ENCODE results near the gene RPS6KB1. TPM values are rescaled to one million over a fixed set of nuclear protein-coding genes. Genes with fewer than 3 reads are reported as not detected.
"Not testable (repeated sequence)": the region's sequence is repeated elsewhere in the genome, so short reads cannot be mapped to it uniquely, and the experiment has no call there.

RPS6KB1 gene
- polyA plus RNA-seq, 4 donors = 32.2 to 48.0 (median 40.8) TPM

GRCh38 chr17:59933317-59933716 is 40.4 kb downstream of the RPS6KB1 start:
- DNase-seq (ENCODE audit: low read depth in 4 of 4, low spot score in 2 of 4) = not testable (repeated sequence)

- DNase-seq (ENCODE audit: low read depth in 4 of 4, low spot score in 2 of 4) = not testable (repeated sequence)
Measured at GRCh38 chr17:59940697-59941096, 47.8 kb downstream of the RPS6KB1 start.

- DNase-seq (ENCODE audit: low read depth in 4 of 4, low spot score in 2 of 4) = no peak
Measured at GRCh38 chr17:59941131-59941530, 48.2 kb downstream of the RPS6KB1 start.

GRCh38 chr17:59946433-59946832 is 53.5 kb downstream of the RPS6KB1 start:
- not testable (repeated sequence) for DNase-seq (ENCODE audit: low read depth in 4 of 4, low spot score in 2 of 4)

GRCh38 chr17:59947310-59947709 is 54.4 kb downstream of the RPS6KB1 start:
- not testable (repeated sequence) for DNase-seq (ENCODE audit: low read depth in 4 of 4, low spot score in 2 of 4)

GRCh38 chr17:59950049-59950448 is 57.1 kb downstream of the RPS6KB1 start:
- DNase-seq (ENCODE audit: low read depth in 4 of 4, low spot score in 2 of 4) = no peak

GRCh38 chr17:59954856-59955255 is 61.9 kb downstream of the RPS6KB1 start:
- DNase-seq (ENCODE audit: low read depth in 4 of 4, low spot score in 2 of 4) = no peak

- not testable (repeated sequence) for DNase-seq (ENCODE audit: low read depth in 4 of 4, low spot score in 2 of 4)
Measured at GRCh38 chr17:59959574-59959973, 66.7 kb downstream of the RPS6KB1 start.

- no peak for DNase-seq (ENCODE audit: low read depth in 4 of 4, low spot score in 2 of 4)
Measured at GRCh38 chr17:59962739-59963318, 69.9 kb downstream of the RPS6KB1 start.

GRCh38 chr17:59963738-59964481 is 71.0 kb downstream of the RPS6KB1 start:
- peak; percentile 50 to 73 (median 56) for DNase-seq (ENCODE audit: low read depth in 4 of 4, low spot score in 2 of 4)

GRCh38 chr17:59964482-59965328 is 71.8 kb downstream of the RPS6KB1 start, which contains the start of gene RNFT1:
Gene RNFT1 (minus strand): TSS chr17:59964740. CDS start chr17:59964663, 77 bp downstream.
- DNase-seq (ENCODE audit: low read depth in 4 of 4, low spot score in 2 of 4) = peak; percentile 77 to 83 (median 80)

- DNase-seq (ENCODE audit: low read depth in 4 of 4, low spot score in 2 of 4) = not testable (repeated sequence)
Measured at GRCh38 chr17:59971771-59972170, 78.8 kb downstream of the RPS6KB1 start.

GRCh38 chr17:59972778-59973177 is 79.9 kb downstream of the RPS6KB1 start:
- DNase-seq (ENCODE audit: low read depth in 4 of 4, low spot score in 2 of 4) = no peak

- DNase-seq (ENCODE audit: low read depth in 4 of 4, low spot score in 2 of 4) = not testable (repeated sequence)
Measured at GRCh38 chr17:59973483-59973882, 80.6 kb downstream of the RPS6KB1 start.

GRCh38 chr17:59975166-59975565 is 82.2 kb downstream of the RPS6KB1 start:
- not testable (repeated sequence) for DNase-seq (ENCODE audit: low read depth in 4 of 4, low spot score in 2 of 4)

GRCh38 chr17:59996608-59997007 is 103.7 kb downstream of the RPS6KB1 start:
- not testable (repeated sequence) for DNase-seq (ENCODE audit: low read depth in 4 of 4, low spot score in 2 of 4)

Other genes starting within 250 kb of the RPS6KB1 start
- gene PTRH2, start 185.7 kb upstream of the RPS6KB1 start, polyA plus RNA-seq (ENCODE audit: insufficient read length in 4 of 4) = 10 to 100 TPM; 23.1 to 27.1 (median 25.6) TPM
- 100 to 1,000 TPM in 2 of 4 donors, 10 to 100 TPM in 2; 88.4 to 128 (median 102) TPM for gene VMP1, start 185.5 kb upstream of the RPS6KB1 start, polyA plus RNA-seq (ENCODE audit: insufficient read length in 4 of 4)
- gene TUBD1, start 178 bp upstream of the RPS6KB1 start, polyA plus RNA-seq (ENCODE audit: insufficient read length in 4 of 4) = 10 to 100 TPM; 15.9 to 22.3 (median 18.4) TPM
- gene RNFT1, start 71.6 kb downstream of the RPS6KB1 start, polyA plus RNA-seq (ENCODE audit: insufficient read length in 4 of 4) = 10 to 100 TPM; 20.7 to 36.7 (median 26.0) TPM
- 10 to 100 TPM; 22.5 to 27.9 (median 23.3) TPM for gene HEATR6, start 185.8 kb downstream of the RPS6KB1 start, polyA plus RNA-seq (ENCODE audit: insufficient read length in 4 of 4)